OCI-LY1 (cell line): Measurements from ENCODE around the gene CPNE5.

Experiments used
- CTCF ChIP-seq: fragments of 200-600 bp; sonication (generic), shearing (Covaris generic); IDR thresholded peaks from 2 replicates; pipeline ENCODE4 v1.5.1; 2017; ENCODE audit warnings: mild to moderate bottlenecking, antibody characterized with exemption, low read length, moderate library complexity, mixed read lengths
- EZH2 ChIP-seq: fragments of 200-600 bp; sonication (generic), shearing (Covaris generic); IDR thresholded peaks from 2 replicates; pipeline ENCODE4 v1.8.0; 2017; ENCODE audit warnings: borderline replicate concordance, mixed run types, mild to moderate bottlenecking, antibody characterized with exemption, low read length, moderate library complexity, mixed read lengths

- TF ChIP-seq EZH2 (no peak), CTCF (no peak)
Observed at GRCh38 chr6:36715469-36715868, 123.8 kb downstream of the CPNE5 start.
